ENCODE results near the gene LEO1.

DNA sequence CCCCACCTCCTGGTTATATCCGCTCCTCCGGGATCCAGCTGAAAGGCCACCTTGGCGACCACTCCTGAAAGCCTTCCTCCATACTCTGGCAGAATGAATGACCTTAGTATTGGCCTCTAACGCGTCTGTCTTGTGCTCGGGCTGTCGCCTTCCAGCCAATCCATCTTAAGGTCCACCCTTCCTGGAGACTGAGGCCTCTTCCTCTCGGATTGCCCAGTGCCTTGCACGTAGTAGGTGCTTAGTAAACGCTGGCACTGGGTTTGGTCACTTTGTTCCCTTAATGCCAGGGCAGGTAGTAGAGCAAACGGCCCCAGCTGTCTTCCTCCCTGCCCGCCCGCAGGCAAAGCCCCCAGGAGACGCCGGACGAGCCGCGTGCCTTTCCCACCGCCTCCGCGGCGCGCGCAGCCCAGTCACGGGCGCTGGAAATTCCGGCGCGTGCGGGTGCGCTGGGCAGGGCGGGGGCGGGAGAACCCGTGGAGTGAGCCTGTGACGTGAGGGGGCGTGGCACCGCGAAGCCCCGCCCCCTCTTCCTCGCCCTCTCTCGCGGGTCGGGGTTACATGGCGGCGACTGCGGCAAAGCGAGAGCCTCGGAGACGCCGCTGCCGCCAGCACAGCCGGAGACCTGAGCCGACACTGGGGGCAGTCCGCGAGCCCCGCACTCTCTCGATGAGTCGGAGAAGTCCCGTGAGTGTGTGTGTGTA lies 47.3 kb upstream of the LEO1 start, which contains the start of gene MAPK6:
- TF ChIP-seq, protein P1, sequence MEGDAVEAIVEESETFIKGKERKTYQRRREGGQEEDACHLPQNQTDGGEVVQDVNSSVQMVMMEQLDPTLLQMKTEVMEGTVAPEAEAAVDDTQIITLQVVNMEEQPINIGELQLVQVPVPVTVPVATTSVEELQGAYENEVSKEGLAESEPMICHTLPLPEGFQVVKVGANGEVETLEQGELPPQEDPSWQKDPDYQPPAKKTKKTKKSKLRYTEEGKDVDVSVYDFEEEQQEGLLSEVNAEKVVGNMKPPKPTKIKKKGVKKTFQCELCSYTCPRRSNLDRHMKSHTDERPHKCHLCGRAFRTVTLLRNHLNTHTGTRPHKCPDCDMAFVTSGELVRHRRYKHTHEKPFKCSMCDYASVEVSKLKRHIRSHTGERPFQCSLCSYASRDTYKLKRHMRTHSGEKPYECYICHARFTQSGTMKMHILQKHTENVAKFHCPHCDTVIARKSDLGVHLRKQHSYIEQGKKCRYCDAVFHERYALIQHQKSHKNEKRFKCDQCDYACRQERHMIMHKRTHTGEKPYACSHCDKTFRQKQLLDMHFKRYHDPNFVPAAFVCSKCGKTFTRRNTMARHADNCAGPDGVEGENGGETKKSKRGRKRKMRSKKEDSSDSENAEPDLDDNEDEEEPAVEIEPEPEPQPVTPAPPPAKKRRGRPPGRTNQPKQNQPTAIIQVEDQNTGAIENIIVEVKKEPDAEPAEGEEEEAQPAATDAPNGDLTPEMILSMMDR (IDR thresholded peaks at IDR 0.05 in 4 of 5, conservative IDR thresholded peaks at IDR 0.05 in 1 of 5) = peak in 1 of 5 experiments; percentile 5
- TF ChIP-seq POLR2A (IDR thresholded peaks at IDR 0.05) = peak; percentile 89 to 92

Measured in gastrocnemius medialis (tissue), 4 donors.